A549 (cell line): Measurements from ENCODE around the gene ODAD2. TPM values are rescaled to one million over a fixed set of nuclear protein-coding genes. Genes with fewer than 3 reads are reported as not detected.

Experiments
- ATAC-seq, 2 experiments: fragments of 200-7000 bp in 1 of 2; fragments of >200 bp in 1 of 2; cut with Nextera tagmentation in 1 of 2; cut with Tn5 transposase in 1 of 2; 3 replicates each; pipeline versions ENCODE4 v1.8.0 to v1.9.1; 2018 to 2020; ENCODE audit warnings: mild to moderate bottlenecking in 1 of 2, moderate library complexity in 1 of 2
- CTCF ChIA-PET: fragments of 300-600 bp; sonication (Branson Sonifier 250); formaldehyde crosslinking; extraction: SDS; loops from one replicate; lab custom pipeline; 2021; ENCODE audit warnings: antibody characterized with exemption, inconsistent platforms; lab: Yijun Ruan, JAX
- POLR2A ChIA-PET: fragments of 350-600 bp; formaldehyde crosslinking; extraction: SDS; loops from one replicate; lab custom pipeline; 2021; ENCODE audit warnings: antibody characterized with exemption, inconsistent platforms; lab: Yijun Ruan, JAX
- DNase-seq, 2 experiments: peaks; one replicate each; pipeline versions ENCODE4 v3.0.0 to v3.0.0-alpha.2; 2011 to 2016; ENCODE audit warnings: low read depth in 1 of 2, low spot score in 1 of 2
- FAIRE-seq: peaks from 2 replicates; lab custom pipeline; 2011; peaks lifted over from hg19 to GRCh38; lab: Jason Lieb, UNC
- H3K27ac ChIP-seq, 2 experiments: fragments of >200 bp; sonication (Bioruptor Twin); formaldehyde crosslinking; 3 replicates each; pipeline ENCODE4 v1.5.1; 2016 to 2017
- H3K4me1 ChIP-seq: fragments of >200 bp; sonication (Bioruptor Twin); formaldehyde crosslinking; 3 replicates; pipeline ENCODE4 v1.6.1; 2016
- H3K4me2 ChIP-seq: fragments of >200 bp; sonication (Bioruptor Twin); formaldehyde crosslinking; 3 replicates; pipeline ENCODE4 v1.6.1; 2016
- H3K4me3 ChIP-seq: fragments of >200 bp; sonication (Bioruptor Twin); formaldehyde crosslinking; 3 replicates; pipeline ENCODE4 v1.5.1; 2016
- H3K9me3 ChIP-seq: fragments of >200 bp; sonication (Bioruptor Twin); formaldehyde crosslinking; 3 replicates; pipeline ENCODE4 v1.6.1; 2016
- CBX8 ChIP-seq: fragments of 200-600 bp; sonication (generic); IDR thresholded peaks from 2 replicates; pipeline ENCODE4 v1.6.1; 2016
- ESRRA ChIP-seq: fragments of 150-350 bp; IDR thresholded peaks from 2 replicates; pipeline ENCODE4 v1.6.1; 2014; ENCODE audit warnings: mild to moderate bottlenecking, low read length, borderline replicate concordance
- FOSB ChIP-seq: fragments of 250-450 bp; sonication (Bioruptor Pico); IDR thresholded peaks from 2 replicates; pipeline ENCODE4 v1.5.0; 2020; ENCODE audit warnings: mild to moderate bottlenecking, moderate library complexity
- HOXA7 ChIP-seq: fragments of 250-450 bp; sonication (Bioruptor Pico); IDR thresholded peaks from 2 replicates; pipeline ENCODE4 v1.5.0; 2020; ENCODE audit warnings: mild to moderate bottlenecking, moderate library complexity
- HOXB13 ChIP-seq: fragments of 250-450 bp; sonication (Bioruptor Pico); IDR thresholded peaks from 2 replicates; pipeline ENCODE4 v1.5.0; 2020; ENCODE audit warnings: low read depth, mild to moderate bottlenecking, moderate library complexity
- HOXB5 ChIP-seq: fragments of 250-450 bp; sonication (Bioruptor Pico); IDR thresholded peaks from 2 replicates; pipeline ENCODE4 v1.5.0; 2020; ENCODE audit warnings: mild to moderate bottlenecking, moderate library complexity
- MYC ChIP-seq: IDR thresholded peaks from 2 replicates; pipeline ENCODE4 v1.6.1; 2012; ENCODE audit warnings: mild to moderate bottlenecking, inconsistent platforms, low read length, improper control_type of control experiment, borderline replicate concordance
- NFE2L2 ChIP-seq: fragments of 150-350 bp; conservative IDR thresholded peaks from 2 replicates; pipeline ENCODE4 v1.6.1; 2014; ENCODE audit warnings: low read length
- NR3C1 ChIP-seq: fragments of >200 bp; sonication (Bioruptor Twin); formaldehyde crosslinking; IDR thresholded peaks from 3 replicates; pipeline ENCODE4 v1.6.1; 2017
- POLR2A ChIP-seq: IDR thresholded peaks from 2 replicates; pipeline ENCODE4 v1.6.1; 2012; ENCODE audit warnings: mild to moderate bottlenecking, low read length
- POLR2AphosphoS2 ChIP-seq: conservative IDR thresholded peaks from 2 replicates; pipeline ENCODE4 v1.6.1; 2012; ENCODE audit warnings: low read length, improper control_type of control experiment, inconsistent platforms
- RCOR1 ChIP-seq: fragments of 150-350 bp; IDR thresholded peaks from 2 replicates; pipeline ENCODE4 v1.6.1; 2014; ENCODE audit warnings: antibody characterized with exemption, low read length, low read depth
- RNF2 ChIP-seq: fragments of 200-600 bp; sonication (generic); IDR thresholded peaks from 2 replicates; pipeline ENCODE4 v1.6.1; 2016; ENCODE audit warnings: low read depth, mild to moderate bottlenecking, antibody characterized with exemption, moderate library complexity, borderline replicate concordance
- ZNF302 ChIP-seq: fragments of 250-450 bp; sonication (Bioruptor Pico); IDR thresholded peaks from 2 replicates; pipeline ENCODE4 v1.9.0; 2021; ENCODE audit warnings: inconsistent platforms, mild to moderate bottlenecking, moderate library complexity
- WGBS: methylation state at CpG from one replicate; pipeline ENCODE4 v1.1.6; 2017; ENCODE audit errors: missing lambda C conversion rate; 5-methylcytosine and 5-hydroxymethylcytosine counted together
- polyA plus RNA-seq, 4 experiments: library from polyadenylated mRNA; depleted of rRNA in 3 of 4; stranded (reverse); fragments of >200 nt; fragmentation: RNase III in 1 of 4; extraction: RNeasy Plus Mini Kit Qiagen cat#74134 plus additional on column Dnase treatment in 1 of 4; gene quantifications; 2 replicates in 3 of 4; 3 replicates in 1 of 4; pipeline ENCODE4 v1.2.3, GENCODE V29; 2011 to 2017
- TF ChIP-seq, protein P1 (sequence below): IDR thresholded peaks from 2 replicates; pipeline ENCODE4 v1.6.1; 2012
- TF ChIP-seq, protein P2 (sequence below): fragments of 250-450 bp; sonication (Bioruptor Pico); IDR thresholded peaks from 2 replicates; pipeline ENCODE4 v1.5.0; 2020; ENCODE audit warnings: low read depth, mild to moderate bottlenecking, moderate library complexity
- TF ChIP-seq, protein P3 (sequence below): fragments of >200 bp; sonication (Bioruptor Twin); formaldehyde crosslinking; IDR thresholded peaks from 3 replicates; pipeline ENCODE4 v1.5.1; 2016

Gene ODAD2
- polyA plus RNA-seq, 2 of the 4 experiments (the other 2 are of a cell fraction) = not detected

DNA sequence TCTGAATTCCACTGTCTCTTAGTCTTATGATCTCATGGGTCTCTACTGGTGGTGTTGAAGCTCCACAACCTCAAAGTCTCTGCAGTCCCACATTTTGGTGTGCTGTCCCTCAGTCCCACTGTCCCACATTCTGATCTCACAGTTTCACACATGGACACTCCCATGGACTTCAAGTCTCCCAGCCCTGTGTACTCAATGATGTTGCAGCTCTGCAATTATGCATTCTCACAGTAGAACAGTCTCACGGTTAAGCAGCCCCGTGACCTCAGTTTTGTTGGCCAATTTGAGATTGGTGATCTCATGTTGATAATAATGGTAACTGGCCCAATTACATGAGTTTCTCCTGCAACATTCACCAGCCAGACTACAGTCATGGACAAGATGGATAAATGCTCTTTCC lies 109.4 kb downstream of the ODAD2 start:
- H3K4me2 ChIP-seq = no peak overlapping the region
- DNase-seq (no peak), FAIRE-seq (no peak), ATAC-seq (no peak)
- no peak for TF ChIP-seq NFE2L2
- TF ChIP-seq, protein P1, sequence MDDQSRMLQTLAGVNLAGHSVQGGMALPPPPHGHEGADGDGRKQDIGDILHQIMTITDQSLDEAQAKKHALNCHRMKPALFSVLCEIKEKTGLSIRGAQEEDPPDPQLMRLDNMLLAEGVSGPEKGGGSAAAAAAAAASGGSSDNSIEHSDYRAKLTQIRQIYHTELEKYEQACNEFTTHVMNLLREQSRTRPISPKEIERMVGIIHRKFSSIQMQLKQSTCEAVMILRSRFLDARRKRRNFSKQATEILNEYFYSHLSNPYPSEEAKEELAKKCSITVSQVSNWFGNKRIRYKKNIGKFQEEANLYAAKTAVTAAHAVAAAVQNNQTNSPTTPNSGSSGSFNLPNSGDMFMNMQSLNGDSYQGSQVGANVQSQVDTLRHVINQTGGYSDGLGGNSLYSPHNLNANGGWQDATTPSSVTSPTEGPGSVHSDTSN = no peak
- H3K4me1 ChIP-seq = no peaks in the 10 kb centered on the region
- ChIA-PET CTCF (no interaction called here), POLR2A (no interaction called here)
- no peaks in the 10 kb centered on the region for H3K9me3 ChIP-seq
- no peak overlapping the region for H3K4me3 ChIP-seq
- 0% methylated on average over 2 of the region's 2 CpGs for WGBS
- H3K27ac ChIP-seq = no peak overlapping the region

DNA sequence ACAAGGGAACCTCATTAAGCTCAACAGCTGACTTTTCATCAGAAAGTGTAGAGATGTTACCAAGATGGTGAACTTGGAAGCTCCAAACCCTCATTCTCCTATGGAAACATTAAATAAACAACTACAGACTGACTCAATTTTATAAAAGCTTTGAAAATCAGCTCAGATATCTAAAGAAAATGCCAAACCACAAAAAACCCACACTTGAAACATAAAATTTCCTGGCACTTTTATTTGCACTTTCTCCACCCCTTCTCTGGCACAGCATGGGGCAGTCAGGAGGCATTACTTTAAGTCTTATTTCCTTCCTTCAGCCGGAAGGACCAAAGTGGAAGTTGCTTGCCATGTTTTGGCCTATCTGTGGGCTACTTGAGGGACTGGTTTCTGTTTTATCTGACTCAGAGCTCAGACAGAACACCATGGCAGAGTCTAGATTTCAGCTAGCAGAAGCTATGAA lies 114.7 kb downstream of the ODAD2 start:
- no peak for ATAC-seq
- 10% methylated on average over 1 of the region's 1 CpG for WGBS
- H3K4me3 ChIP-seq = no peak overlapping the region
- no peak for TF ChIP-seq FOSB (CRISPR knock-in tag)
- TF ChIP-seq ESRRA = no peak
- no peak for TF ChIP-seq NFE2L2
- no peak for TF ChIP-seq HOXA7 (CRISPR knock-in tag)
- no peak for TF ChIP-seq NR3C1
- TF ChIP-seq, all 56 proteins: peak for 0
- Histone ChIP-seq H3K27ac (no peak overlapping the region), H3K4me2 (no peak overlapping the region), H3K9me3 (no peaks in the 10 kb centered on the region), H3K4me1 (no peaks in the 10 kb centered on the region)
- FAIRE-seq (no peak), DNase-seq (no peak)
- CTCF ChIA-PET = no interaction called here
- POLR2A ChIA-PET = no interaction called here

DNA sequence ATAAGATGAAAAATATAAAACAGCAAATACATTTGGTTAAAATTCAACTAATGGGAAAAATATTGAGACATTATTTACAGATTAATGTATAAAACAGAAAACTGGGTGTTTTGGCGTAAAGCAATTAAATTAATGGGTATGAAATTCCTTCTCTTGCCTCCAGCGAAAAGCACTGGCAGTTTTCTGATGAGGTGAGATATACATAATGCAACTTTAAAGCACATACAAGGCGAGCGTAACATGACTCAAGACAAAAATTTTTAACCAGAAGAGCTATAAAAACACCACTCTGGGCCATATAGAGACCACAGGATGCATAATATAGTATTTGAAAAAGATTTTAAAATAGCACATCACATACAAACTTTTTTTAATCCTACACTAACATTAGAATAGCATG lies 120.6 kb downstream of the ODAD2 start:
- TF ChIP-seq, protein P2, sequence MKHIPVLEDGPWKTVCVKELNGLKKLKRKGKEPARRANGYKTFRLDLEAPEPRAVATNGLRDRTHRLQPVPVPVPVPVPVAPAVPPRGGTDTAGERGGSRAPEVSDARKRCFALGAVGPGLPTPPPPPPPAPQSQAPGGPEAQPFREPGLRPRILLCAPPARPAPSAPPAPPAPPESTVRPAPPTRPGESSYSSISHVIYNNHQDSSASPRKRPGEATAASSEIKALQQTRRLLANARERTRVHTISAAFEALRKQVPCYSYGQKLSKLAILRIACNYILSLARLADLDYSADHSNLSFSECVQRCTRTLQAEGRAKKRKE (CRISPR knock-in tag) = no peak
- TF ChIP-seq RNF2 = no peak
- TF ChIP-seq ZNF302 (CRISPR knock-in tag) = no peak
- TF ChIP-seq POLR2A = no peak
- no peak for TF ChIP-seq HOXB13
- no peak for TF ChIP-seq MYC
- ATAC-seq (no peak), FAIRE-seq (no peak), DNase-seq (no peak)
- no peak overlapping the region for H3K27ac ChIP-seq
- CTCF ChIA-PET = no interaction called here
- H3K4me1 ChIP-seq = no peaks in the 10 kb centered on the region
- WGBS = 19% methylated on average over 4 of the region's 4 CpGs
- POLR2A ChIA-PET = no interaction called here
- no peak overlapping the region for H3K4me2 ChIP-seq
- H3K9me3 ChIP-seq = no peaks in the 10 kb centered on the region
- no peak overlapping the region for H3K4me3 ChIP-seq

DNA sequence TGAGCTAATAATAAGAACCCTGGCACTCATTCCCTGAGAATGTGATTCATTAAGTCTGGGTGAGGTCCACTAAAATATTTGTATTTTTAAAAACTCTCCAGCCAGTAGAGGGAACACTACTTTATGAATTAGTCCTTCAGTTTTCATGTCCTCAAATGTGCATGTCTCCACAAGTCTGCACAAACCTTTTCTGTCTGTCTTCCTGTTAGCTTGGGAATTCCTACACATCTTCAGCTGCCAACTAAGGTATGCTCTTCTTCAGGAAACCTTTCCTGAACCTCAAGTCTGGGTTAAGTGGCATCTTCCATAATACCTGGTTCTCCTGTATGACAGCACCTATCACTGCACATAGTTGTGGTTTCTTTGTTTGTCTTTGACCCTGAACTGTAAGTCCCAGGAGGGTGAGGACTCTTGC lies 133.7 kb downstream of the ODAD2 start:
- DNase-seq (no peak), FAIRE-seq (no peak), ATAC-seq (no peak)
- H3K4me1 ChIP-seq = no peaks in the 10 kb centered on the region
- TF ChIP-seq, protein P3, sequence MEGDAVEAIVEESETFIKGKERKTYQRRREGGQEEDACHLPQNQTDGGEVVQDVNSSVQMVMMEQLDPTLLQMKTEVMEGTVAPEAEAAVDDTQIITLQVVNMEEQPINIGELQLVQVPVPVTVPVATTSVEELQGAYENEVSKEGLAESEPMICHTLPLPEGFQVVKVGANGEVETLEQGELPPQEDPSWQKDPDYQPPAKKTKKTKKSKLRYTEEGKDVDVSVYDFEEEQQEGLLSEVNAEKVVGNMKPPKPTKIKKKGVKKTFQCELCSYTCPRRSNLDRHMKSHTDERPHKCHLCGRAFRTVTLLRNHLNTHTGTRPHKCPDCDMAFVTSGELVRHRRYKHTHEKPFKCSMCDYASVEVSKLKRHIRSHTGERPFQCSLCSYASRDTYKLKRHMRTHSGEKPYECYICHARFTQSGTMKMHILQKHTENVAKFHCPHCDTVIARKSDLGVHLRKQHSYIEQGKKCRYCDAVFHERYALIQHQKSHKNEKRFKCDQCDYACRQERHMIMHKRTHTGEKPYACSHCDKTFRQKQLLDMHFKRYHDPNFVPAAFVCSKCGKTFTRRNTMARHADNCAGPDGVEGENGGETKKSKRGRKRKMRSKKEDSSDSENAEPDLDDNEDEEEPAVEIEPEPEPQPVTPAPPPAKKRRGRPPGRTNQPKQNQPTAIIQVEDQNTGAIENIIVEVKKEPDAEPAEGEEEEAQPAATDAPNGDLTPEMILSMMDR = no peak
- TF ChIP-seq POLR2AphosphoS2 (no peak), RCOR1 (no peak), HOXB5 (CRISPR knock-in tag) (no peak), CBX8 (no peak), RNF2 (no peak)
- ChIA-PET POLR2A (no interaction called here), CTCF (no interaction called here)
- H3K27ac ChIP-seq = no peak overlapping the region
- H3K9me3 ChIP-seq = no peaks in the 10 kb centered on the region
- H3K4me2 ChIP-seq = no peak overlapping the region
- no peak overlapping the region for H3K4me3 ChIP-seq
